Dedifferentiated amniotic fluid mesenchymal stem cell (primary cell): ENCODE results near the gene MYH11.
A peak's percentile ranks its signal among the peaks of the same experiment; 100 is the strongest.

Experiments used
- DNase-seq: peaks from one replicate; pipeline ENCODE4 v3.0.0-alpha.2; 2016; ENCODE audit errors: extremely low spot score

The MYH11 gene

DNA sequence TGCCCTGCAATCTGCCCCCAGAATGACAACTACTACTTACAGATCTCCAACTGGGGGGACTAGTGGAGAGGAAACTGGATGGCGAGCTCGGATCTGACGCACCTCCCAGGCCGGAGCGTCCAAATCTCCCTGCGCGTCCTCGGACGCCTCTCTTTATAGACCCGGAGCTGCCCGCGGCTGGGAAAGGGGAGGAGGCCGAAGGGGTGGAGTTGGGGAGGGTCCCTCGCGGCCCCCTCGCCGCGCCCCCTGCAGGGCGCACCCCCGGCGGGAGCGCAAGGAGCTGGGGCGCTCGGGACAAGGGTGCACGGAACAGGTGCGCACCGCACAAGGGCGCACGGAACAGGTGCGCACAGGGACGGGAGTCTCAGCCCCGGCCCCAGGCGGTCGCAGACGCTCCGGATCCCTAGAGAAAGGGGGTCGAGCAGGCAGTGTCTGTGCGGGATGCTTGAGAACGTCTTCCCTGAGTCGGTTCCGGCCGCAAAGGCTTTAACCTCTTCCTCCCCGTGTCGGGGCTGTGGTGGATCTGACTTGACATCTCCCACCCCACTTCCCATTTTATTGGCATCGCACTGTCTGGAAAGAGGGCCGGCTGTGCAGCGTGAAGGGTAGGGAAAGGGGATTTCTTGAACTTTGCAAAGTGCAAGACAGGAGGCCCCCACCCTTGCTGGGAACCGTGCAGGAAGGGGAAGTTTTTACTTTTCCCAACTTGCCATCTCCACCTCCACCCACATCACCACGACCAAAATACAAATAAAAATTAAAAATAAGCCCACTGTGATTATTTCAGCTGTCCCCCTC lies at the start of gene MYH11:
MYH11 (minus strand) TSS at position 128 of the 798 bp plus-strand sequence. CDS start 18,776 bp downstream, outside the sequence.
- no peak for DNase-seq

GRCh38 chr16:15906439-15906838 lies 49.6 kb upstream of the MYH11 start:
- no peak for DNase-seq

- DNase-seq, result no peak
These were observed 47.1 kb upstream of the MYH11 start for GRCh38 chr16:15903960-15904359.

- DNase-seq, result no peak
These were observed 44.2 kb upstream of the MYH11 start for GRCh38 chr16:15900901-15901500.

DNA sequence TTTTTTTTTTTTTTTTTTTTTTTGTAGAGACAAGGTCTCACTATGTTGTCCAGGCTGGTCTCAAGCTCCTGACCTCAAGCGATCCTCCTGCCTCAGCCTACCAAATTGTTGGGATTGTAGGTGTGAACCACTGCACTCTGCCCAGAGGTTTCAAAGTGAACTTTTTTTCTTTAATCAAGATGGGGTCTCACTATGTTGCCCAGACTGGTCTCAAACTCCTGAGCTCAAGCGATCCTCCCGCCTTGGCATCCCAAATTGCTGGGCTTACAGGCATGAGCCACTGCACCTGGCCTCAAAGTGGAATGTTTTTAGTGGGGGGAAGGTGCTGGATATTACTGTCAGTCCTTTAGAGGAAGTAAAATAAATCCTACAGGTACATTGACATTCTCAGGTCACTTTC lies 43.5 kb upstream of the MYH11 start:
- DNase-seq, result no peak

DNA sequence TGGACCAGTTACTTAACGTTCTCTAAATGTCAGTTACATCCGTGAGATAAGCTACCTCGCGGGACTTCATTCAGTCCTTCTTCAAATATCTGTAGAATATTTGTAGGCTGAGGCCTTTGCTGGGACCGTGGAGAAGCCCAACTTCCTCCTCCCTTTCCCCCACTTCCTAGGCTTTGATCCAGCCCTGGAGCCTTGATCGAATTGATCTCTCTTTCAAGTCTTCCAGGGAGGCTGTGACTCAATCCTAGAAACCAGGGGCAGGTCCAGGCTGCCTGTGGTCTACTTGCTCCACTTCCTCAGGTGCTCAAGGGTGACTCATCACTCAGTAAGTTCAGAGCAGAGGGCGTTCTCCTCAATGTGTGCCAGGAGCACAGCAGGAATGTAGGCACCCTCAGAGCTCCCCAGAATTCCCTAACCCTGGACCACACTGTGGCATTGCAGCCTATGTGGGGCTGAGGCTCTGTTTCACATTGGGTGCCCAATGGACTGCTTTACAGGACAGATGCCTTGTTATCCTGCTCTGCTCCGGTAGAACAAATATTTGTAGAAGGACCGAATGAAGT lies 42.8 kb upstream of the MYH11 start:
- no peak for DNase-seq

DNA sequence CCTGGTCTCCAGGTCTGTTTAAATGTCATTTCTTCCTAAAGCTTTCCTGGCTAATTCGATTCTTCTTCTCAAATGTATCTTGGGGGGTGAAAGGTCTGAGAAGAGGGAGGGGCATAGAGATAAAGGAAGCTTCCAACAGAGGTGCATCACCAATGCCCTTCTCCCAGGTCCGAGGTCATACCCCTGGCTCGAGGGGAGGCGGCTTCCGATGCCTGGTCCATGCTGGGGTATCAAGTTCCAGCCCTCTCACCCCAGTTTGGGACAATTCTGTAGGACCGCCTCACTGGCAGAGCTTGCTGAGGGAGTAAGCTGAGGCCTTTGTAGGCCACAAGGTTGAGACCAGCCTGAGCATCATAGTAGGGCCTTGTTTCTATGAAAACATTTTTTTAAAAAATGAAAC lies 41.8 kb upstream of the MYH11 start:
- no peak for DNase-seq

DNA sequence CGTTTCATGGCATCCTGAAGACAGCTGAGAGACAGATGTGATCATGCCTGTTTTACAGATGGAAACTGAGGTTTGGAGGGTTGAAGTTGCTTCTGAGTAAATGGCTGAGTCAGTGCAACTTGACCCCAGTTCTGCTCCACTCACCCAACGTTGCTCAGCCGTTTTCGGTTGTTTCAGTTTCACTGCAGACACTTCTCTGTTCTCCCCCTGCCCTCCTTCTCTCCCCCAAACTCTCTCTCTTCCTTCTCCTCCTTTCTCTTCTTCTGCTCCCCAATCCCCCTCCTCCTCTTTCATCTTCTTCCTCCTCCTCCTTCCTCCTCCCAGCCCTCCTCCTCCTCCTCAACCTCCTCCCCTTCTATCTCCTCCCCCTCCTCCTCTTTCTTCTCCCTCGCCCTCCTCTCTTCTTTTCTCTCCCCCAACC lies 41.0 kb upstream of the MYH11 start:
- DNase-seq, result peak; percentile 40

DNA sequence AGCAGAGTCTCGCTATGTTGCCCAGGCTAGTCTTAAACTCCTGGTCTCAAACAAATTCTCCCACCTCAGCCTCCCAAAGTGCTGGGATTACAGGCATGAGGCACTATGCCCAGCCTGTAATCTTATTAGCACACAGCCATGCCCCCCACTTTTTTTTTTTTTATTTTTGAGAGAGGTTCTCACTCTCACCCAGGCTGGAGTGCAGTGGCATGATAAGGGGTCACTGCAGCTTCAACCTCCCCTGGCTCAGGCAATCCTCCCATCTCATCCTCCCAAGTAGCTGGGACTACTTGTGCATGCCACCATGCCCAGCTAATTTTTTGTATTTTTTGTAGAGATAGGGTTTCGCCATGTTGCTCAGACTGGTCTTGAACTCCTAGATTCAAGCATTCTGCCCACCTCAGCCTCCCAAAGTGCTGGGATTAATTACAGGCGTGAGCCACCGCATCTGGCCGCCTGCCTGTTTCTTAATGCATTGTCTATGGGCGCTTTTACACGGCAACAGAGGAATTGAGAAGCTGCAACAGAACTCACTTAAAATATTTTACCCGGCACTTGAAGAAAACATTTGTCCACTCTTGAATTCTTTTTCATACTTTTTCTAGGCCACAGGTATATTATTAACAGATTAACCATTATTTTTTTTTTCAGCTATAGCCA lies 40.4 kb upstream of the MYH11 start:
- no peak for DNase-seq

GRCh38 chr16:15894571-15895374 lies 37.9 kb upstream of the MYH11 start:
- DNase-seq, result no peak

DNA sequence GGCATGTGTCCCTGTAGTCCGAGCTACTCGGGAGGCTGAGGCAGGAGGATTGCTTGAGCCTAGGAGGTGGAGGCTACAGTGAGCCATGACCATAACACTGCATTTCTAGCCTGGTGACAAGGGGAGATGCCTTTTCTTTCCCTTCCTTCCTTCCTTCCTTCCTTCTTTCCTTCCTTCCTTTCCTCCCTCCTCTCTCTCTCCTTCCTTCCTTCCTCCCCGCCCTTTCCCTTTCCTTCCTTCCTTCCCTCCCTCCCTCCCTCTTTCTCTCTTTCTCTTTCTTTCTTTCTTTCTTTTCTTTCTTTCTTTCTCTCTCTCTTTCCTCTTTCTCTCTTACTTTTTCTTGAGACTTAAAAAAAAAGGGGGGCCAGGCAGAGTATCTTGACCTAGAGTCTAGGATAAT lies 34.7 kb upstream of the MYH11 start:
- DNase-seq, result no peak

GRCh38 chr16:15888072-15888976 lies 31.5 kb upstream of the MYH11 start, which contains the start of gene CEP20:
Gene CEP20 (minus strand): TSS chr16:15888603. CDS start chr16:15888585, 18 bp downstream.
- peak; percentile 99 for DNase-seq

- DNase-seq, result no peak
These were observed 30.5 kb upstream of the MYH11 start for GRCh38 chr16:15887283-15887682.

DNA sequence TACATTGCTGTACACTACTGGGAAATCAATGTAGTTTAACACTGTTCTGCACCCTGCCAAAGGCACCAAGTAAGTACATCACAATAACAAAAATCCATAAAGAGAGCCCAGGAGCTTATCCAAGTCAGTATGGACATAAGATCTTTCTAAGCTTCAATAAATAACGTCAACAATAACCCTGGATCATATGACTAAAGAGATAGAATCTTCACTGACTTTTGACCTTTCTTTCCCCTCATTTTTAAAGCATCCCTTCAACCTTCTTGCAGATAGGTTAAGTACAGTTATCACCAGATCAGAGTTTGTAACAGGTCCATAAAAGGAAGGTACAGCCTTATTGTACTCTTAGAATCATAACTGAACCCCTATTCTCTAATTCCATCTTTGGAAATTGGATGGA lies 29.2 kb upstream of the MYH11 start:
- DNase-seq, result no peak

- DNase-seq, result no peak
These were observed 28.8 kb upstream of the MYH11 start for GRCh38 chr16:15885560-15886001.

- no peak for DNase-seq
These were observed 25.7 kb upstream of the MYH11 start for GRCh38 chr16:15882563-15882962.

DNA sequence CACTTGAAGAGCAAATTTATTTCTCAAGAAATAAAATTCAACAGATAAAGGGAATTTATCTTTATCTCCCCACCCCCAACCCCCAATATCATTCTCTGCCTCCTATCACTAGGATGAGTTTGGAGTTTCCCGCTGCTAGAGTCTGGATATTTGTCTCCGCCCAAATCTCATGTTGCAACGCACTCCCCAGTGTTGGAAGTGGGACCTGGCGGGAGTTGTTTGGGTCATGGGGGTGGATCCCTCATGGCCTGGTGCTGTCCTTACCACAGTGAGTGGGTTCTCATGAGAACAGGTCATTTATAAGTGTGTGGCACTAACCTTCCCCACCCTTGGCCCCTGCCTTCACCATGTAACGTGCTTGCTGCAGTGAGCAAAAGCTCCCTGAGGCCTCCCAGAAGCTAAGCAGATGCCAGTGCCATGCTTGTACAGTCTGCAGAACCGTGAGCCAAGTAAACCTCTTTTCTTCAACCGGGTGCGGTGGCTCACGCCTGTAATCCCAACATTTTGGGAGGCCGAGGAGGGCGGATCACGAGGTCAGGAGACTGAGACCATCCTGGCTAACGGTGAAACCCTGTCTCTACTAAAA lies 25.1 kb upstream of the MYH11 start:
- DNase-seq, result no peak

DNA sequence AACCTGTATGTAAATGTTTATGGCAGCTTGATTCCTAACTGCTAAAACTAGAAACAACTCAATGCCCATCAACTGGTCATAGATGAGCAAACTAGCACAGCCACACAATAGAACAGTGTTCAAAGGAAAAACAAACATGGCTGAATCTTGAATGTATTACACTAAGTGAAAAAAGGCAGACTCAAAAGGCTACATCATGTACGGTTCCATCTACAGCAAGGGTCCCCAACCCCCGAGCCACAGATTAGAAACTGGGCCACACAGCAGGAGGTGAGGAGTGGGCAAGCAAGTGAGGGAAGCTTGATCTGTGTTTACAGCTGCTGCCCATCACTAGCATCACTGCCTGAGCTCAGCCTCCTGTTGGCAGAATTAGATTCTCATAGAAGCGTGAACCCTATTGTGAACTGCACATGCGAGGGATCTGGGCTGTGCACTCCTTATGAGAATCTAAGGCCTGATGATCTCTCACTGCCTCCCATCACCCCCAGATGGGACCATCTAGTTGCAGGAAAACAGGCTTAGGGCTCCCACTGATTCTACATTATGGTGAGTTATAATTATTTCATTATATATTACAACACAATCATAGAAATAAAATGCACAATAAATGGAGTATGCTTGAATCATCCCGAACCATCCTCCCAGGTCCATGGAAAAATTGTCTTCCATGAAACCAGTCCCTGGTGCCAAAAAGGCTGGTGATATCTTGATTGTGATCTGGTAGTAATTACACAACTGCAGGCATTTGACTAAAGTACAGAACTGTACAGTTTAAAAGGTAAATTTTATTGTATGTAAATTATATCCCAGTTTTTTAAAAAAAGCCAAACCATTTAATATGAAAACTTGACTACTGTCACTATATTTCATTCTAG lies 23.8 kb upstream of the MYH11 start:
- no peak for DNase-seq

GRCh38 chr16:15879255-15879811 lies 22.5 kb upstream of the MYH11 start:
- peak; percentile 88 for DNase-seq
